WTC11 (cell line): ENCODE results near the gene PROK1.

Experiments used
- AFF4 ChIP-seq: sonication (generic); formaldehyde crosslinking; IDR thresholded peaks from 2 replicates; pipeline ENCODE4 v1.8.1; 2023; ENCODE audit warnings: mild to moderate bottlenecking, missing genetic modification reagents, borderline replicate concordance
- CREB1 ChIP-seq: sonication (generic); formaldehyde crosslinking; IDR thresholded peaks from 2 replicates; pipeline ENCODE4 v1.8.0; 2023; ENCODE audit warnings: mild to moderate bottlenecking, missing genetic modification reagents
- CTCF ChIP-seq: fragments of 200-600 bp; IDR thresholded peaks from 2 replicates; pipeline ENCODE4 v1.8.0; 2022; ENCODE audit warnings: antibody characterized with exemption
- ZNF317 ChIP-seq: sonication (generic); formaldehyde crosslinking; IDR thresholded peaks from 2 replicates; pipeline ENCODE4 v1.8.1; 2023; ENCODE audit warnings: low read depth, mild to moderate bottlenecking, moderate library complexity, missing genetic modification reagents, borderline replicate concordance
- TF ChIP-seq, protein P1 (sequence below): sonication (generic); formaldehyde crosslinking; IDR thresholded peaks from 2 replicates; pipeline ENCODE4 v1.8.1; 2023; ENCODE audit warnings: mild to moderate bottlenecking, missing genetic modification reagents, moderate library complexity
- TF ChIP-seq, protein P2 (sequence below): sonication (generic); formaldehyde crosslinking; IDR thresholded peaks from 2 replicates; pipeline ENCODE4 v1.8.1; 2023; ENCODE audit warnings: mild to moderate bottlenecking, missing genetic modification reagents, moderate library complexity

DNA sequence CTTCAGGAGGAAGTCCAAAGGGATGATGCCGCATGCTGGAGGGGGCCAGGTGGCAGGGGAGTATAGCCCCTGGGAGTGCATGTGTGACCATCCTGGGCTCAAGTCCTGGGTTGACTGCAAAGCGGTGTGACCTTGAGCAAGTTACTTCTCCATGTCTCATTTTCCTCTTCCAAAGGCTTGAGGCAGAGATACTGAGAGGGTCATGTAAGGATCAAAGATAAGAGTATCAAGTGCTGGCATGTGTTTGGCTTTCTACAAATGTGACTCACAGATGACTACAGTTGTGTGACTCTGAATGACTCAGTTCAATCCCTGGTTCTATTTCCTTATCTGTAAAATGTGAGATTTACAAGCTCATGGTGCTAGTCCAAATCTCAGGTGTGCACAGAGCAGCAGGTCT is 26.1 kb downstream of the PROK1 start:
- no peak for TF ChIP-seq CTCF
- TF ChIP-seq ZNF317 (CRISPR knock-in tag) = no peak
- TF ChIP-seq AFF4 (CRISPR knock-in tag) = no peak
- no peak for TF ChIP-seq CREB1 (CRISPR knock-in tag)
- TF ChIP-seq, protein P1, sequence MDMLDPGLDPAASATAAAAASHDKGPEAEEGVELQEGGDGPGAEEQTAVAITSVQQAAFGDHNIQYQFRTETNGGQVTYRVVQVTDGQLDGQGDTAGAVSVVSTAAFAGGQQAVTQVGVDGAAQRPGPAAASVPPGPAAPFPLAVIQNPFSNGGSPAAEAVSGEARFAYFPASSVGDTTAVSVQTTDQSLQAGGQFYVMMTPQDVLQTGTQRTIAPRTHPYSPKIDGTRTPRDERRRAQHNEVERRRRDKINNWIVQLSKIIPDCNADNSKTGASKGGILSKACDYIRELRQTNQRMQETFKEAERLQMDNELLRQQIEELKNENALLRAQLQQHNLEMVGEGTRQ (CRISPR knock-in tag) = no peak
- TF ChIP-seq, protein P2, sequence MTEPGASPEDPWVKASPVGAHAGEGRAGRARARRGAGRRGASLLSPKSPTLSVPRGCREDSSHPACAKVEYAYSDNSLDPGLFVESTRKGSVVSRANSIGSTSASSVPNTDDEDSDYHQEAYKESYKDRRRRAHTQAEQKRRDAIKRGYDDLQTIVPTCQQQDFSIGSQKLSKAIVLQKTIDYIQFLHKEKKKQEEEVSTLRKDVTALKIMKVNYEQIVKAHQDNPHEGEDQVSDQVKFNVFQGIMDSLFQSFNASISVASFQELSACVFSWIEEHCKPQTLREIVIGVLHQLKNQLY (CRISPR knock-in tag) = no peak
